HepG2 (cell line): ENCODE results near the gene ECD. TPM values are rescaled to one million over a fixed set of nuclear protein-coding genes. Genes with fewer than 3 reads are reported as not detected.
A peak's percentile ranks its signal among the peaks of the same experiment; 100 is the strongest.

Experiments used
- ATAC-seq: fragments of 200-7000 bp; cut with Tn5 transposase; 3 replicates; pipeline ENCODE4 v1.9.1; 2020; ENCODE audit warnings: mild to moderate bottlenecking, moderate library complexity
- BruUV-seq: library from RNA; stranded (reverse); fragments of 400-500 nt; replicated peaks from 2 replicates; lab custom pipeline; 2021; lab: Mats Ljungman, UMichigan
- CTCF ChIA-PET: fragments of 300-600 bp; formaldehyde crosslinking; extraction: SDS; loops from one replicate; lab custom pipeline; 2021; ENCODE audit warnings: low total read pairs, inconsistent platforms, low intra/inter-chr PET ratio; lab: Yijun Ruan, JAX
- POLR2A ChIA-PET: fragments of 350-600 bp; sonication (Branson Sonifier 250); formaldehyde crosslinking; loops from one replicate; lab custom pipeline; 2020; ENCODE audit warnings: antibody characterized with exemption, inconsistent platforms; lab: Yijun Ruan, JAX
- DNase-seq: peaks from one replicate; pipeline ENCODE4 v3.0.0-alpha.2; 2015; ENCODE audit warnings: low spot score
- FAIRE-seq: peaks from 3 replicates; lab custom pipeline; 2011; peaks lifted over from hg19 to GRCh38; lab: Jason Lieb, UNC
- H2AFZ ChIP-seq: one replicate; pipeline ENCODE4 v1.6.1; 2011; ENCODE audit warnings: low read length, inconsistent platforms
- H3K27ac ChIP-seq: fragments of 300-600 bp; 3 replicates; pipeline ENCODE4 v1.8.0; 2011; ENCODE audit warnings: mixed run types, mild to moderate bottlenecking, mixed read lengths, low read length, inconsistent platforms; ENCODE audit not compliant: insufficient read depth; ENCODE audit errors: extremely low read length
- H3K27me3 ChIP-seq, 2 experiments: fragments of 200-600 bp in 1 of 2; 2 replicates in 1 of 2; 3 replicates in 1 of 2; pipeline versions ENCODE4 v1.6.0 to v1.8.0; 2011; ENCODE audit warnings: low read length in 2 of 2, mild to moderate bottlenecking in 2 of 2, moderate library complexity in 2 of 2, inconsistent platforms in 1 of 2; ENCODE audit not compliant: insufficient read depth in 2 of 2, control insufficient read depth in 1 of 2
- H3K36me3 ChIP-seq, 2 experiments: fragments of 200-600 bp in 1 of 2; replicated peaks in 1 of 2; 2 replicates in 1 of 2; 3 replicates in 1 of 2; pipeline versions ENCODE4 v1.5.1 to v1.8.0; 2011; ENCODE audit warnings: low read length in 2 of 2, inconsistent platforms in 1 of 2; ENCODE audit not compliant: insufficient read depth in 2 of 2, control insufficient read depth in 1 of 2
- H3K4me1 ChIP-seq: 2 replicates; pipeline ENCODE4 v1.5.1; 2012; ENCODE audit warnings: low read length, inconsistent platforms; ENCODE audit not compliant: insufficient read depth
- H3K4me2 ChIP-seq: 2 replicates; pipeline ENCODE4 v1.6.0; 2011; ENCODE audit warnings: low read depth, low read length, inconsistent platforms
- H3K4me3 ChIP-seq, 3 experiments: fragments of 200-600 bp in 1 of 3; sonication (generic), shearing (Covaris generic) in 1 of 3; replicated peaks in 1 of 3; 2 replicates each; pipeline ENCODE4 v1.5.1; 2011 to 2016; ENCODE audit warnings: low read length in 3 of 3, inconsistent platforms in 2 of 3, low read depth in 2 of 3, mild to moderate bottlenecking in 2 of 3, control low read depth in 1 of 3, mixed read lengths in 1 of 3; ENCODE audit not compliant: insufficient read depth in 1 of 3
- H3K79me2 ChIP-seq: one replicate; pipeline ENCODE4 v1.6.1; 2011; ENCODE audit warnings: low read length, inconsistent platforms; ENCODE audit not compliant: insufficient read depth
- H3K9ac ChIP-seq: 2 replicates; pipeline ENCODE4 v1.6.0; 2011; ENCODE audit warnings: mild to moderate bottlenecking, low read depth, low read length, inconsistent platforms; ENCODE audit not compliant: insufficient read depth
- H3K9me3 ChIP-seq: 2 replicates; pipeline ENCODE4 v1.5.1; 2012; ENCODE audit warnings: mild to moderate bottlenecking, low read length
- H4K20me1 ChIP-seq: 2 replicates; pipeline ENCODE4 v1.6.0; 2011; ENCODE audit warnings: inconsistent platforms, mild to moderate bottlenecking, low read length, moderate library complexity; ENCODE audit not compliant: insufficient read depth
- ASH2L ChIP-seq: fragments of 300-600, 200-600 bp; sonication (generic); IDR thresholded peaks from 2 replicates; pipeline ENCODE4 v1.7.0; 2017; ENCODE audit warnings: low read depth, mild to moderate bottlenecking, moderate library complexity, mixed read lengths, low read length; ENCODE audit not compliant: insufficient read length
- CCAR2 ChIP-seq: fragments of 200-400 bp; formaldehyde crosslinking; optimal IDR thresholded peaks from 2 replicates; pipeline ENCODE3; 2018; ENCODE audit warnings: low read depth, mild to moderate bottlenecking, low read length, moderate library complexity
- CREM ChIP-seq, 2 experiments: sonication (generic) in 1 of 2; formaldehyde crosslinking in 1 of 2; IDR thresholded peaks; 2 replicates each; pipeline versions ENCODE4 v1.4.0 to v1.6.1; 2016 to 2020; ENCODE audit warnings: antibody characterized with exemption in 1 of 2, mild to moderate bottlenecking in 1 of 2, missing genetic modification reagents in 1 of 2
- FIP1L1 ChIP-seq: fragments of 200-400 bp; formaldehyde crosslinking; IDR thresholded peaks from 2 replicates; pipeline ENCODE4 v1.6.1; 2018; ENCODE audit warnings: low read depth, mild to moderate bottlenecking, low read length, moderate library complexity, borderline replicate concordance; ENCODE audit not compliant: insufficient read depth
- HDAC2 ChIP-seq: sonication (generic); formaldehyde crosslinking; IDR thresholded peaks from 2 replicates; pipeline ENCODE4 v1.4.0; 2020; ENCODE audit warnings: missing genetic modification reagents
- IRF2 ChIP-seq: IDR thresholded peaks from 2 replicates; pipeline ENCODE4 v1.6.1; 2018; ENCODE audit warnings: missing genetic modification reagents, missing compliant biosample characterization
- NFATC3 ChIP-seq: sonication (generic); formaldehyde crosslinking; IDR thresholded peaks from 2 replicates; pipeline ENCODE4 v1.5.1; 2020; ENCODE audit warnings: mild to moderate bottlenecking, missing genetic modification reagents
- PREB ChIP-seq: sonication (generic); formaldehyde crosslinking; IDR thresholded peaks from 2 replicates; pipeline ENCODE4 v1.4.0; 2020; ENCODE audit warnings: missing genetic modification reagents
- THAP8 ChIP-seq: sonication (generic); formaldehyde crosslinking; IDR thresholded peaks from 2 replicates; pipeline ENCODE4 v1.5.1; 2020; ENCODE audit warnings: missing genetic modification reagents, mild to moderate bottlenecking, borderline replicate concordance
- ZBTB3 ChIP-seq: sonication (generic); formaldehyde crosslinking; IDR thresholded peaks from 2 replicates; pipeline ENCODE4 v1.4.0; 2020; ENCODE audit warnings: low read depth, mild to moderate bottlenecking, moderate library complexity, missing genetic modification reagents, borderline replicate concordance
- ZFP90 ChIP-seq: sonication (generic); formaldehyde crosslinking; IDR thresholded peaks from 2 replicates; pipeline ENCODE4 v1.8.0; 2022; ENCODE audit warnings: missing genetic modification reagents, mild to moderate bottlenecking, inconsistent platforms, borderline replicate concordance
- ZFX ChIP-seq: sonication (generic); formaldehyde crosslinking; IDR thresholded peaks from 2 replicates; pipeline ENCODE4 v1.4.0; 2020; ENCODE audit warnings: mild to moderate bottlenecking, low read depth, missing genetic modification reagents, moderate library complexity
- ZNF331 ChIP-seq: sonication (generic); formaldehyde crosslinking; IDR thresholded peaks from 2 replicates; pipeline ENCODE4 v1.4.0; 2020; ENCODE audit warnings: missing genetic modification reagents
- ZNF710 ChIP-seq: sonication (generic); formaldehyde crosslinking; IDR thresholded peaks from 2 replicates; pipeline ENCODE4 v1.5.0; 2020; ENCODE audit warnings: mild to moderate bottlenecking, missing genetic modification reagents, borderline replicate concordance
- WGBS: methylation state at CpG from one replicate; pipeline ENCODE4 v1.1.6; 2017; ENCODE audit warnings: low lambda C conversion rate; 5-methylcytosine and 5-hydroxymethylcytosine counted together
- in situ Hi-C: cut with HindIII; loops from 2 replicates; pipeline ENCODE4 v1.10.0; 2017; ENCODE audit warnings: low pct_unique_long_range_greater_than_20kb; ENCODE audit not compliant: extremely low pct_ligation_motif_present
- intact Hi-C: fragments of 100-400 bp; cut with micrococcal nuclease; formaldehyde crosslinking; loops from one replicate; pipeline ENCODE4 v1.10.0; 2022; ENCODE audit not compliant: unreplicated experiment
- polyA plus RNA-seq, 8 experiments: library from polyadenylated mRNA; depleted of rRNA in 3 of 8; stranded (reverse) in 7 of 8; unstranded in 1 of 8; fragments of >200 nt; fragmentation: Illumina TruSeq in 4 of 8; extraction: Trizol in 4 of 8; gene quantifications; 2 replicates each; pipeline versions ENCODE4 v1.2.1 to v1.2.3, GENCODE V29; 2011 to 2016; ENCODE audit warnings: low read depth in 4 of 8, missing spikeins in 1 of 8, mixed read lengths in 1 of 8; ENCODE audit not compliant: insufficient read depth in 1 of 8
- total RNA-seq, 5 experiments: library from RNA; depleted of rRNA; stranded (reverse); fragments of >200 nt; fragmentation: Illumina TruSeq; extraction: Trizol; gene quantifications; 2 replicates each; pipeline ENCODE4 v1.2.3, GENCODE V29; 2016; ENCODE audit warnings: low read depth in 1 of 5
- TF ChIP-seq, protein P1 (sequence below): IDR thresholded peaks from 2 replicates; pipeline ENCODE4 v1.6.1; 2016
- TF ChIP-seq, protein P2 (sequence below): sonication (generic); formaldehyde crosslinking; IDR thresholded peaks from 2 replicates; pipeline ENCODE4 v1.4.0; 2020; ENCODE audit warnings: mild to moderate bottlenecking, missing genetic modification reagents, borderline replicate concordance

The ECD gene
- total and polyA plus RNA-seq, 2 of the 13 experiments (the other 11 are each of a cell fraction or from before 2014, with no cell fraction given): 21.5 to 27.6 TPM

DNA sequence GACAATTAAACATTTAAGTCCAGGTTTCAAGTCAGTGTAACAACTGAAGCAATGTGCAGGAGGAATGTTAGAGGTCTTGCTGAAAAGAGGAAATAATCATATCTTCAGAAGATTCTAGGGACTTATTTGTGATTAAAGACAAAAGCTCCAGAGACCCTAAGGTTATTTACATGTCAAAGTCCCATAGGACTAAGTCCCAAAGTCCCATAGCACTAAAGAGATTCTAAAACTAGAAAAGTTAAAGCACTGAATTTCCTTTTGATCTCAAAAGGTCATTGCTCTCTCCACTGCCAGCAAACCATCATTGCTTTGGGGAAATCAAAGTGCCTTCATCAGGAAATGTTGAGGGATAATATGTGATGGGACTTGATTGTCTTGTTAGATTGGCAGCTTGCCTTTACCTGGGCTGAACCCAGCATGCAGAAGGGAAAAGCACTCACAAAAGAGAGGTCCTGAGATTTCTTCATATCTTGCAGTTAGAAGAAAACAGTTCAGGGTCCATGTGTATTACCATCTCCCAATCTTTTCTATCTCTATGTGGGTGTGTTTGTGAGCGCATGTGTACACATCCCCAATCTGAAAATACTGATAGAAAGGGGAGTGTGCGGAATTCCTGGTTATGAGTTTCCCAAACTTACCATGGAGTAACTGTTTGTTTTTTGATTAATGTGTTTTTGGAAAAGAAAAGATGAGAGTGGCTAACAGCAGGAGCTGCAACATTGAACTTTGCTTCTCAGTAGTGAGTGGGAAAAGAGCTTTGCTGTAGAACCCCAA lies 35.7 kb downstream of the ECD start:
- ChIA-PET CTCF (no interaction called here), POLR2A (interaction anchor here (0.9 to 3.6 kb wide), 6 partner anchors 10 to 37 kb away, joined by 3 to 28 read pairs (median 4); partner anchors contain the start of genes ECD, FAM149B1, NUDT13 and P4HA1)
- peak; percentile 85 for TF ChIP-seq ASH2L
- no peak for TF ChIP-seq ZBTB3 (CRISPR knock-in tag)
- no peak for TF ChIP-seq THAP8 (CRISPR knock-in tag)
- TF ChIP-seq, protein P1, sequence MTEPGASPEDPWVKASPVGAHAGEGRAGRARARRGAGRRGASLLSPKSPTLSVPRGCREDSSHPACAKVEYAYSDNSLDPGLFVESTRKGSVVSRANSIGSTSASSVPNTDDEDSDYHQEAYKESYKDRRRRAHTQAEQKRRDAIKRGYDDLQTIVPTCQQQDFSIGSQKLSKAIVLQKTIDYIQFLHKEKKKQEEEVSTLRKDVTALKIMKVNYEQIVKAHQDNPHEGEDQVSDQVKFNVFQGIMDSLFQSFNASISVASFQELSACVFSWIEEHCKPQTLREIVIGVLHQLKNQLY (CRISPR knock-in tag): peak; percentile 65; the same call in 1 of the 2 replicates
- TF ChIP-seq ZFX: no peak
- TF ChIP-seq ZNF710 (CRISPR knock-in tag): peak; percentile 82; the same call in 1 of the 2 replicates
- TF ChIP-seq NFATC3 (CRISPR knock-in tag): no peak
- TF ChIP-seq HDAC2 (CRISPR knock-in tag): peak; percentile 95
- TF ChIP-seq ZFP90: no peak
- TF ChIP-seq, protein P2, sequence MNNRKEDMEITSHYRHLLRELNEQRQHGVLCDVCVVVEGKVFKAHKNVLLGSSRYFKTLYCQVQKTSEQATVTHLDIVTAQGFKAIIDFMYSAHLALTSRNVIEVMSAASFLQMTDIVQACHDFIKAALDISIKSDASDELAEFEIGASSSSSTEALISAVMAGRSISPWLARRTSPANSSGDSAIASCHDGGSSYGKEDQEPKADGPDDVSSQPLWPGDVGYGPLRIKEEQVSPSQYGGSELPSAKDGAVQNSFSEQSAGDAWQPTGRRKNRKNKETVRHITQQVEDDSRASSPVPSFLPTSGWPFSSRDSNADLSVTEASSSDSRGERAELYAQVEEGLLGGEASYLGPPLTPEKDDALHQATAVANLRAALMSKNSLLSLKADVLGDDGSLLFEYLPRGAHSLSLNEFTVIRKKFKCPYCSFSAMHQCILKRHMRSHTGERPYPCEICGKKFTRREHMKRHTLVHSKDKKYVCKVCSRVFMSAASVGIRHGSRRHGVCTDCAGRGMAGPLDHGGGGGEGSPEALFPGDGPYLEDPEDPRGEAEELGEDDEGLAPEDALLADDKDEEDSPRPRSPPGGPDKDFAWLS: no peak
- peak; percentile 86 for TF ChIP-seq CREM (IDR thresholded peaks at IDR 0.05)
- no peak for TF ChIP-seq CREM (CRISPR knock-in tag; IDR thresholded peaks at IDR 0.05)
- TF ChIP-seq IRF2 (CRISPR knock-in tag): peak; percentile 60; the same call in 1 of the 2 replicates
- no peak for TF ChIP-seq PREB (CRISPR knock-in tag)
- TF ChIP-seq ZNF331 (CRISPR knock-in tag): no peak; the same call in 1 of the 2 replicates
- no peak for TF ChIP-seq CCAR2
- no peak for TF ChIP-seq FIP1L1

More for the DNA sequence above, 35.7 kb downstream of the ECD start:
- Histone ChIP-seq H3K27me3 (no peaks in the 10 kb centered on the region), H3K4me1 (peaks cover 40% of the 10 kb centered on the region), H3K4me3 (0 out of 6 replicates have a peak overlapping the region, but pooled peaks of 1 of the 3 experiments have one; percentile 9), H3K4me2 (peak overlapping the region; percentile 54), H3K9me3 (no peaks in the 10 kb centered on the region), H3K79me2 (no peaks in the 10 kb centered on the region), H4K20me1 (no peaks in the 10 kb centered on the region), H3K36me3 (peaks cover 7 to 56% of the 10 kb centered on the region in 2 experiments), H2AFZ (no peak overlapping the region), H3K27ac (peak overlapping the region; percentile 73), H3K9ac (peak overlapping the region; percentile 40; the same call in 1 of the 2 replicates)
- DNase-seq (peak; percentile 95), ATAC-seq (peak; percentile 98), FAIRE-seq (peak; percentile 85)
- TSS peak; percentile 17 for BruUV-seq
- in situ Hi-C loops (no loop called here), intact Hi-C loops (no loop called here)
- 2% methylated on average over 2 of the region's 2 CpGs for WGBS
